ENCODE data around the gene FAM3B.

The FAM3B gene

GRCh38 chr21:41375875-41376274, 59.3 kb downstream of the FAM3B start:
- H3K27ac ChIP-seq (ENCODE audit: insufficient read depth, low read length, poor library complexity, severe bottlenecking), result no peak overlapping the region
- H3K9me3 ChIP-seq (ENCODE audit: control insufficient read depth, low read length), result no peaks in the 10 kb centered on the region
- peaks cover 6% of the 10 kb centered on the region for H3K4me1 ChIP-seq (ENCODE audit: control insufficient read depth, insufficient read depth, low read length, poor library complexity, severe bottlenecking)
- H3K27me3 ChIP-seq (replicated peaks; ENCODE audit: control insufficient read depth, insufficient read depth, low read length, poor library complexity, severe bottlenecking), result no peaks in the 10 kb centered on the region
- H3K36me3 ChIP-seq (ENCODE audit: control insufficient read depth, insufficient read depth, low read length), result peaks cover 53% of the 10 kb centered on the region
- H3K4me3 ChIP-seq (ENCODE audit: insufficient read depth, low read depth, low read length, poor library complexity, severe bottlenecking), result no peak overlapping the region
- no peak for DNase-seq

- Histone ChIP-seq H3K27me3 (replicated peaks; ENCODE audit: control insufficient read depth, insufficient read depth, low read length, poor library complexity, severe bottlenecking) (no peaks in the 10 kb centered on the region), H3K4me1 (ENCODE audit: control insufficient read depth, insufficient read depth, low read length, poor library complexity, severe bottlenecking) (no peaks in the 10 kb centered on the region), H3K9me3 (ENCODE audit: control insufficient read depth, low read length) (no peaks in the 10 kb centered on the region), H3K4me3 (ENCODE audit: insufficient read depth, low read depth, low read length, poor library complexity, severe bottlenecking) (no peak overlapping the region), H3K36me3 (ENCODE audit: control insufficient read depth, insufficient read depth, low read length) (peaks cover 61% of the 10 kb centered on the region), H3K27ac (ENCODE audit: insufficient read depth, low read length, poor library complexity, severe bottlenecking) (no peak overlapping the region)
- no peak for DNase-seq
These were observed 61.1 kb downstream of the FAM3B start for GRCh38 chr21:41377715-41378114.

DNA sequence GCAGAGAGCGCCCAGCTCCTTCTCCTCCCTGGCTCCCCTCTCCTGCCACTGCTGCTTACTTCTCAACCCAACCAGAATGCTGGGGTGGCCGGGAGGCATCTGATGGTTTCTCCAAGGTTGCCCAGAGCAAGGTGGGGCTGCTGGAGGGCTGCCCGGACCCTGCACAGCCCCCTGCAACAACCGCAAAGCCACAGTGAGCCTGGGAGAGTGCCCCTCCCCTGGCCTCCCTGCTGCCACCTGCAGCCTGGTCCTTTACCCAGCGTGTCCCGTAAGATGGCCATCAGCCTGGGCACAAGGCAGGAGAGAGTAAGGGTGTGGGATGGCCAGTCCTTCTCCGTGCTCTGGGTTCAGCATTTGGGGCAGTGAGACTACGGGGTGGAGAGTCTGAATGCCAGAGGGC, 62.2 kb downstream of the FAM3B start:
- Histone ChIP-seq H3K27me3 (replicated peaks; ENCODE audit: control insufficient read depth, insufficient read depth, low read length, poor library complexity, severe bottlenecking) (no peaks in the 10 kb centered on the region), H3K4me1 (ENCODE audit: control insufficient read depth, insufficient read depth, low read length, poor library complexity, severe bottlenecking) (no peaks in the 10 kb centered on the region), H3K36me3 (ENCODE audit: control insufficient read depth, insufficient read depth, low read length) (peaks cover 69% of the 10 kb centered on the region), H3K9me3 (ENCODE audit: control insufficient read depth, low read length) (no peaks in the 10 kb centered on the region), H3K27ac (ENCODE audit: insufficient read depth, low read length, poor library complexity, severe bottlenecking) (no peak overlapping the region), H3K4me3 (ENCODE audit: insufficient read depth, low read depth, low read length, poor library complexity, severe bottlenecking) (no peak overlapping the region)
- DNase-seq, result no peak

DNA sequence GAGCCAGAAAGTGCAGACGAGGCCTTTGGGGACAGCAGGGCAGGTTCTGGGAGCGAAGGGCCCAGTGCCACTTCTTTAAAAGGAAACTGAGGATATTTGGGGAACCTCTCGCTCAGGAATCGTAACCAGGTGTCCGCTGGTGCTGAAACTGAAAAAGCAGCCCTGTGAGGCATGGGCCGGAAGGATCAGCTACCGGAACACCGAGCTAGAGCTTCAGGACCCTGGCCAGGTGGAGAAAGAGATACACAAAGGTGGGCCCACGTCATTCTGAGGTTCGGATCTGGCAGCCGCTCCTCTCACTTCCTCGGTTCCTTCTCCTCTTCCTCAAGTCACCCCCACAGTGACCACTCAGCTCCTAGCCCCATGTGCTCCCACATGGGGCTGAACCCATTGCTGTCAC, 63.3 kb downstream of the FAM3B start:
- no peak overlapping the region for H3K27ac ChIP-seq (ENCODE audit: insufficient read depth, low read length, poor library complexity, severe bottlenecking)
- H3K4me1 ChIP-seq (ENCODE audit: control insufficient read depth, insufficient read depth, low read length, poor library complexity, severe bottlenecking), result no peaks in the 10 kb centered on the region
- H3K27me3 ChIP-seq (replicated peaks; ENCODE audit: control insufficient read depth, insufficient read depth, low read length, poor library complexity, severe bottlenecking), result no peaks in the 10 kb centered on the region
- no peak for DNase-seq
- H3K4me3 ChIP-seq (ENCODE audit: insufficient read depth, low read depth, low read length, poor library complexity, severe bottlenecking), result no peak overlapping the region
- peaks cover 73% of the 10 kb centered on the region for H3K36me3 ChIP-seq (ENCODE audit: control insufficient read depth, insufficient read depth, low read length)
- H3K9me3 ChIP-seq (ENCODE audit: control insufficient read depth, low read length), result no peaks in the 10 kb centered on the region

DNA sequence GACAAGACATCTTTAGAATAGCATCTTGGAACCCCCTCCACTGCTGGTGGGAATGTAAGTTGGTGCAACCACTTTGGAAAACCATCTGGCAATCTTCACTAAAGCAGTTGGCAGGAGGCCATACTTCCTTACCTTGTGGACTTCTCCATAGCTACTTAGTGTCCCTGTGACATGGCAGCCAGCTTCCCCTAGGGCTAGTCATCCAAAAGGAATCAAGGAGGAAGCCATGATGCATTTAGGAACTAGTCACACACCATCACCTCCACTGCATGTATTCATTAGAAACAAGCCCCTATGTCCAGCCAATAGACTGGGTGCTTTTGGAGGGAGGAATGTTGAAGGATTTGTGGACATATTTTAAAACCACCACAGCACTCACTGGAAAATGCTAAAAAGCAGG, 65.1 kb downstream of the FAM3B start:
- Histone ChIP-seq H3K9me3 (ENCODE audit: control insufficient read depth, low read length) (no peaks in the 10 kb centered on the region), H3K4me1 (ENCODE audit: control insufficient read depth, insufficient read depth, low read length, poor library complexity, severe bottlenecking) (no peaks in the 10 kb centered on the region), H3K36me3 (ENCODE audit: control insufficient read depth, insufficient read depth, low read length) (peaks cover 77% of the 10 kb centered on the region), H3K27me3 (replicated peaks; ENCODE audit: control insufficient read depth, insufficient read depth, low read length, poor library complexity, severe bottlenecking) (no peaks in the 10 kb centered on the region), H3K4me3 (ENCODE audit: insufficient read depth, low read depth, low read length, poor library complexity, severe bottlenecking) (no peak overlapping the region), H3K27ac (ENCODE audit: insufficient read depth, low read length, poor library complexity, severe bottlenecking) (no peak overlapping the region)
- DNase-seq, result no peak

DNA sequence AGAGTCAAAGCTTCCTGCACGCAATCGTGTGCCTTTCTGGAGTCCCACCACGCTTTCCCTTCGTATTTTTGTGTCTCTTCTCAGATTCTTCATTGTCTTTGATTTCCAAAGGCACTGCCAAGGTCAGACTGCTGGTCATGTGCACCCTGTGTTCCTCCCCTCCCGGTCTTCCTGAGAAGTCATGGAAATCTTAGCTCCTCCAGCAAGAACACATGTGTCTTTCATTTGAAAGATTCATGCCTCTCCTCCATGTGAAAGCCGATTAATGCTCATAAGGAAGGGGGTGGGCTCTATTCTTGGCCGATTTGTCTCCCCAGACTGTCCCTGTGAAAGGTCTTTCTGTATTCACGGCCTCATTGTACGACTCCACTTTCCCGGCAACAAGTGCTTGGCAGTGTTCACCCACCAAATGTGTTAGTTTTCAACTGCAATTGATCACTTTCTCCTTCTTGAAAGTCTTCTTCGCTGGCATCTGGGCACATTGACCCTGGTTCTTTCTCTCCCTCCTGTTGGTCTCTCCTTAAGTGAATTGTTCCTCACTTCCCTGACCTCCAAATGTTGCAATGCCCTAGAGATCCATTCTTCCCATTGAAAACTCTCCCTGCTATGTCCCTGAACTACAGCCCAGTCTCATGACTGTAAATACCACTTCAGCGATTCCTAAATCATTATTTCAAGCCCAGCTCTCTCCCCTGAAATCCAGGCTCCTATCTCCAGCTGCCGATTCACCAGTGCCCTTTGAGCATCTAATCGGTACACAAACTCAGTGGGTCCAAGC, 70.6 kb downstream of the FAM3B start:
- H3K9me3 ChIP-seq (ENCODE audit: control insufficient read depth, low read length), result no peaks in the 10 kb centered on the region
- H3K4me3 ChIP-seq (ENCODE audit: insufficient read depth, low read depth, low read length, poor library complexity, severe bottlenecking), result no peak overlapping the region
- no peak overlapping the region for H3K27ac ChIP-seq (ENCODE audit: insufficient read depth, low read length, poor library complexity, severe bottlenecking)
- DNase-seq, result no peak
- H3K36me3 ChIP-seq (ENCODE audit: control insufficient read depth, insufficient read depth, low read length), result peaks cover 78% of the 10 kb centered on the region
- H3K27me3 ChIP-seq (replicated peaks; ENCODE audit: control insufficient read depth, insufficient read depth, low read length, poor library complexity, severe bottlenecking), result no peaks in the 10 kb centered on the region
- H3K4me1 ChIP-seq (ENCODE audit: control insufficient read depth, insufficient read depth, low read length, poor library complexity, severe bottlenecking), result no peaks in the 10 kb centered on the region

GRCh38 chr21:41387824-41388223, 71.2 kb downstream of the FAM3B start:
- no peaks in the 10 kb centered on the region for H3K9me3 ChIP-seq (ENCODE audit: control insufficient read depth, low read length)
- H3K27ac ChIP-seq (ENCODE audit: insufficient read depth, low read length, poor library complexity, severe bottlenecking), result no peak overlapping the region
- no peaks in the 10 kb centered on the region for H3K4me1 ChIP-seq (ENCODE audit: control insufficient read depth, insufficient read depth, low read length, poor library complexity, severe bottlenecking)
- DNase-seq, result no peak
- H3K4me3 ChIP-seq (ENCODE audit: insufficient read depth, low read depth, low read length, poor library complexity, severe bottlenecking), result no peak overlapping the region
- no peaks in the 10 kb centered on the region for H3K27me3 ChIP-seq (replicated peaks; ENCODE audit: control insufficient read depth, insufficient read depth, low read length, poor library complexity, severe bottlenecking)
- peaks cover 74% of the 10 kb centered on the region for H3K36me3 ChIP-seq (ENCODE audit: control insufficient read depth, insufficient read depth, low read length)

DNA sequence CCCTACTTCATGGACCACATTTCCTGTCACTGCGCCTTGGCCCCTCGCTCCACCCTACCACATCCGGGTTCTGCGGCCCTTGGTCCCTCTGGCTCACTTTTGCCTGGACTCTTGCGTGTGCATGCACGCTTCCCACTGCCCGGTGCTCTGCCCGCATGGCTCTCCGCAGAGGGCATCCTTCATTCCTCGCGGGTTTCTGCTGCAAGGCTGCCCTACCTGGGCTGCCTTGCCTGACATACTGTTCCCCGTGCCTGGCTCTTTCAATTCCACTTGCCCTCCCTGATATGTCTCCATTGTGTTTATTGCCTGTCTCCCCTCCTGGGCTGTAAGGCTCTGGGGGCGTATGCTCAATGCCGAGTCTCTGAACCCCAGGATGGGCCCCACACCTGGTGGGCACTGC, 71.7 kb downstream of the FAM3B start:
- Histone ChIP-seq H3K27me3 (replicated peaks; ENCODE audit: control insufficient read depth, insufficient read depth, low read length, poor library complexity, severe bottlenecking) (no peaks in the 10 kb centered on the region), H3K9me3 (ENCODE audit: control insufficient read depth, low read length) (no peaks in the 10 kb centered on the region), H3K36me3 (ENCODE audit: control insufficient read depth, insufficient read depth, low read length) (peaks cover 70% of the 10 kb centered on the region), H3K4me3 (ENCODE audit: insufficient read depth, low read depth, low read length, poor library complexity, severe bottlenecking) (no peak overlapping the region), H3K4me1 (ENCODE audit: control insufficient read depth, insufficient read depth, low read length, poor library complexity, severe bottlenecking) (no peaks in the 10 kb centered on the region), H3K27ac (ENCODE audit: insufficient read depth, low read length, poor library complexity, severe bottlenecking) (no peak overlapping the region)
- no peak for DNase-seq

GRCh38 chr21:41390043-41390639, 73.5 kb downstream of the FAM3B start:
- no peak for DNase-seq
- Histone ChIP-seq H3K4me3 (ENCODE audit: insufficient read depth, low read depth, low read length, poor library complexity, severe bottlenecking) (no peak overlapping the region), H3K36me3 (ENCODE audit: control insufficient read depth, insufficient read depth, low read length) (peaks cover 57% of the 10 kb centered on the region), H3K4me1 (ENCODE audit: control insufficient read depth, insufficient read depth, low read length, poor library complexity, severe bottlenecking) (no peaks in the 10 kb centered on the region), H3K27ac (ENCODE audit: insufficient read depth, low read length, poor library complexity, severe bottlenecking) (no peak overlapping the region), H3K27me3 (replicated peaks; ENCODE audit: control insufficient read depth, insufficient read depth, low read length, poor library complexity, severe bottlenecking) (no peaks in the 10 kb centered on the region), H3K9me3 (ENCODE audit: control insufficient read depth, low read length) (no peaks in the 10 kb centered on the region)

DNA sequence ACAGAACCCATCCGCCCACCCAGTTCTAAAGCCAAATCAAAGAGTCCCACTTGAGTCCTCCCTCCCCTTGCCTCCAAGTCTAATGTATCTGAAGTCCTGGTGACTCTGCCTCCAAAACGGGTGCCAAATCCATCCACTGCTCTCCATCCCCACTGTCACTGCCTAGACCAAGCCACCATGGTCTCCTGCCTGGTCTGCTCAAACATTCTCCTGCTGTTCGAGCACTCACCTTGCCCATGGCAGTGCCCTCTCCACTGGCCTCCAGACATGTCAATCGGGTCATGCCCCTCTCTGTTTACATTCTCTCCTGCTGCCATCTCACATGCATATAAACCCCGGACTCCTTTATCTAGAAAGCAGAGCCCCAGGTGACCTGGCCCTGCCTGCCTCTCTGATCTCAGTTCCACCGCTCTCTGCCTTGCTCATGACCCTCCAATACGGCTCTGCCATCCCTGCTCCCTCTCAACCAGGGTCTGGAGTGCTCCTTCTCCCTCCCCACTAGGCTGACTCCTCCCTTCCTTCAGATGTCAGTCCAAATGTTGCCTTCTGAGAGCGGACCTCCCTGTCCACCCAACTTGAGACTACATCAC, 77.4 kb downstream of the FAM3B start:
- no peaks in the 10 kb centered on the region for H3K4me1 ChIP-seq (ENCODE audit: control insufficient read depth, insufficient read depth, low read length, poor library complexity, severe bottlenecking)
- no peak overlapping the region for H3K27ac ChIP-seq (ENCODE audit: insufficient read depth, low read length, poor library complexity, severe bottlenecking)
- H3K27me3 ChIP-seq (replicated peaks; ENCODE audit: control insufficient read depth, insufficient read depth, low read length, poor library complexity, severe bottlenecking), result no peaks in the 10 kb centered on the region
- DNase-seq, result no peak
- peaks cover 62% of the 10 kb centered on the region for H3K36me3 ChIP-seq (ENCODE audit: control insufficient read depth, insufficient read depth, low read length)
- no peak overlapping the region for H3K4me3 ChIP-seq (ENCODE audit: insufficient read depth, low read depth, low read length, poor library complexity, severe bottlenecking)
- H3K9me3 ChIP-seq (ENCODE audit: control insufficient read depth, low read length), result no peaks in the 10 kb centered on the region

Data from effector memory CD4-positive, alpha-beta T cell (primary cell).